A673 (cell line): ENCODE measurements around the gene TSPOAP1. TPM values are rescaled to one million over a fixed set of nuclear protein-coding genes. Genes with fewer than 3 reads are reported as not detected.
A peak's percentile ranks its signal among the peaks of the same experiment; 100 is the strongest.

Experiments used
- BruUV-seq: library from RNA; stranded (reverse); fragments of 400-500 nt; replicated peaks from 2 replicates; lab custom pipeline; 2021; lab: Mats Ljungman, UMichigan
- CTCF ChIA-PET: fragments of 300-600 bp; sonication (Branson Sonifier 250); formaldehyde crosslinking; loops from one replicate; lab custom pipeline; 2022; ENCODE audit warnings: antibody characterized with exemption; lab: Charles Lee
- POLR2A ChIA-PET: fragments of 300-600 bp; sonication (Branson Sonifier 250); formaldehyde crosslinking; loops from one replicate; lab custom pipeline; 2022; ENCODE audit warnings: antibody characterized with exemption; ENCODE audit not compliant: low non-redundant PET; lab: Charles Lee
- DNase-seq: peaks from one replicate; pipeline ENCODE4 v3.0.0-alpha.2; 2015; ENCODE audit warnings: low spot score
- H3K27ac ChIP-seq: fragments of 200-600 bp; sonication (generic); 2 replicates; pipeline ENCODE4 v1.5.1; 2016; ENCODE audit warnings: mixed run types, low read depth, mild to moderate bottlenecking, mixed read lengths, antibody characterized with exemption, low read length; ENCODE audit not compliant: poor library complexity, severe bottlenecking
- H3K27me3 ChIP-seq: fragments of 200-600 bp; sonication (generic); replicated peaks from 2 replicates; pipeline ENCODE4 v1.6.1; 2017; ENCODE audit warnings: mixed run types, low read depth, mild to moderate bottlenecking, mixed read lengths, antibody characterized with exemption, low read length; ENCODE audit not compliant: insufficient read depth, poor library complexity
- H3K36me3 ChIP-seq: fragments of 200-600 bp; sonication (generic); 2 replicates; pipeline ENCODE4 v1.6.1; 2016; ENCODE audit warnings: mixed run types, mild to moderate bottlenecking, mixed read lengths, antibody characterized with exemption, low read length; ENCODE audit not compliant: insufficient read depth, poor library complexity, severe bottlenecking
- H3K4me1 ChIP-seq: fragments of 200-600 bp; sonication (generic); 2 replicates; pipeline ENCODE4 v1.6.1; 2017; ENCODE audit warnings: mixed run types, mild to moderate bottlenecking, mixed read lengths, antibody characterized with exemption, low read length; ENCODE audit not compliant: insufficient read depth, poor library complexity, severe bottlenecking
- H3K4me3 ChIP-seq: fragments of 200-600 bp; sonication (generic); 2 replicates; pipeline ENCODE4 v1.5.1; 2016; ENCODE audit warnings: low read depth, mixed run types, mild to moderate bottlenecking, mixed read lengths, low read length; ENCODE audit not compliant: poor library complexity, severe bottlenecking
- H3K9me3 ChIP-seq: fragments of 200-600 bp; sonication (generic); 2 replicates; pipeline ENCODE4 v1.6.1; 2016; ENCODE audit warnings: mixed run types, low read depth, mild to moderate bottlenecking, mixed read lengths, antibody characterized with exemption, low read length; ENCODE audit not compliant: poor library complexity, severe bottlenecking
- EZH2 ChIP-seq: fragments of 200-600 bp; sonication (generic); IDR thresholded peaks from 2 replicates; pipeline ENCODE4 v1.6.1; 2017; ENCODE audit warnings: borderline replicate concordance, low read depth, mild to moderate bottlenecking, mixed read lengths, antibody characterized with exemption, low read length; ENCODE audit not compliant: poor library complexity, severe bottlenecking
- intact Hi-C: fragments of 100-400 bp; cut with micrococcal nuclease; formaldehyde crosslinking; loops from one replicate; pipeline ENCODE4 v1.10.0; 2022; ENCODE audit not compliant: unreplicated experiment
- total RNA-seq: library from RNA; stranded (reverse); gene quantifications from 2 replicates; pipeline ENCODE4 v1.2.3, GENCODE V29; 2021
- TF ChIP-seq, protein P1 (sequence below): fragments of 300-800, 200-600 bp; sonication (generic); conservative IDR thresholded peaks from 2 replicates; pipeline ENCODE4 v1.5.1; 2017; ENCODE audit warnings: low read depth, mild to moderate bottlenecking, antibody characterized with exemption, low read length, moderate library complexity, mixed read lengths

Gene TSPOAP1
- total RNA-seq, 1 experiment from 2014 or later, result 0.21 TPM

DNA sequence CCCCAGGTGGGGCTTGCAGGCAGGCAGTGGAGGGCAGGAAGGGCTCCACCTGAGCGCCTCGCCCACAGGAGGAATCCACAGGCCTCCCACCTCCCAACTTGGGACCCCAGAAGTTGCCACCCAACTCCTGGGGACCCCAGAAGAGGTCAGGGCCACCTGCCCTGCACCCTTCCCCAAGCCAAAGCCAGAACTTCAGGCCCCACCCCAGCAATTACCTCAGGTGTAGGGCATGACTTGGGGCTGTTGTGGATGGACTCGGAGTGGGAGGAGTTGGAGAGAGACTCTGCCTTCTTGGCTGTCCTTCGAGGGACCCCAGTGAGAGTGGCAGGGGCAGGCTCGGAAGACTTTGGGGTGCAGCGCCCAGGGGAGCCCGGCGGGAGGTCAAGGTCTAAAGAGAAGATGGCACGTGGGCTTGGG is 10.5 kb downstream of the TSPOAP1 start:
- POLR2A ChIA-PET, result no interaction called here
- no peak for DNase-seq
- CTCF ChIA-PET, result interaction anchor here (0.7 to 1.7 kb wide), 5 partner anchors 8 to 129 kb away, joined by 3 to 6 read pairs (median 4); partner anchors contain the start of gene RNF43

DNA sequence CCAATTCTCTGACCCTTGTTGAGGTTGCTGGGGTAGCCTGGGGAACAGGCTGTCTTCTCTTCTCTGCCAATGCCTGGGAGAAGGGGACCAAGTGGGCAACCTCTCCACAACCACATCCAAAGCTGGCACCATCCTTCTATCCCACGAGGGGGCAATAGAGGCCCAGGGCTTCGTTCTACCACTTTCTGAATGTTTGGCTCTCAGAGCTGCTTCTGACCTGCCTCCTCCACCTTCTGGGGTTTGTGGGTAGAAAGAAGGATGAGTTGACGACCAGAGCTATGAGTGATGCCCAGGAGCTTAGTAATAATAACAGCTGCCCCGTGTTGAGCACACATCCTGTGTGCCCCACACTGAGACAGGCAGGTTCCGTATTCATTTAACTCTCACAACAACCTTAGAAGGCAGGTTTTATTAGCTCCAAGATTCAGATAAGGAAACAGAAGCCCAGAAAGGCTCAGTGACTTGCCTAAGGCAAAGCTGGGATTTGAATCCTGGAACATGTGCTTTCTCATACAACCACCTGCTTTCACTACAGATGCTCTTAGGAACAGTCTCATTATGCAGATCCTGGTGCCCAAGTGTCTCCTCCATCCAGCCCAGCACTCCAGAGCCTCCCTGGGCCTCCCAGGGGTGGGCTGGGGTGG is 11.1 kb downstream of the TSPOAP1 start:
- CTCF ChIA-PET, result interaction anchor here (0.5 to 1.7 kb wide), 6 partner anchors 9 to 1431 kb away, joined by 3 to 6 read pairs (median 4); partner anchors contain the start of gene RNF43
- Histone ChIP-seq H3K9me3 (no peaks in the 10 kb centered on the region), H3K4me1 (peaks cover 15% of the 10 kb centered on the region), H3K36me3 (no peaks in the 10 kb centered on the region), H3K4me3 (no peak overlapping the region), H3K27me3 (no peaks in the 10 kb centered on the region), H3K27ac (no peak overlapping the region)
- intact Hi-C loops, result loop anchor here (5.0 kb wide), 1 partner anchor 130 kb away; no protein-coding TSS in a partner anchor
- DNase-seq, result peak; percentile 58
- no TSS peak for BruUV-seq
- POLR2A ChIA-PET, result no interaction called here
- TF ChIP-seq, protein P1, sequence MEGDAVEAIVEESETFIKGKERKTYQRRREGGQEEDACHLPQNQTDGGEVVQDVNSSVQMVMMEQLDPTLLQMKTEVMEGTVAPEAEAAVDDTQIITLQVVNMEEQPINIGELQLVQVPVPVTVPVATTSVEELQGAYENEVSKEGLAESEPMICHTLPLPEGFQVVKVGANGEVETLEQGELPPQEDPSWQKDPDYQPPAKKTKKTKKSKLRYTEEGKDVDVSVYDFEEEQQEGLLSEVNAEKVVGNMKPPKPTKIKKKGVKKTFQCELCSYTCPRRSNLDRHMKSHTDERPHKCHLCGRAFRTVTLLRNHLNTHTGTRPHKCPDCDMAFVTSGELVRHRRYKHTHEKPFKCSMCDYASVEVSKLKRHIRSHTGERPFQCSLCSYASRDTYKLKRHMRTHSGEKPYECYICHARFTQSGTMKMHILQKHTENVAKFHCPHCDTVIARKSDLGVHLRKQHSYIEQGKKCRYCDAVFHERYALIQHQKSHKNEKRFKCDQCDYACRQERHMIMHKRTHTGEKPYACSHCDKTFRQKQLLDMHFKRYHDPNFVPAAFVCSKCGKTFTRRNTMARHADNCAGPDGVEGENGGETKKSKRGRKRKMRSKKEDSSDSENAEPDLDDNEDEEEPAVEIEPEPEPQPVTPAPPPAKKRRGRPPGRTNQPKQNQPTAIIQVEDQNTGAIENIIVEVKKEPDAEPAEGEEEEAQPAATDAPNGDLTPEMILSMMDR, result peak; percentile 71
- TF ChIP-seq EZH2, result no peak

More for the DNA sequence above, 10.5 kb downstream of the TSPOAP1 start:
- intact Hi-C loops, result loop anchor here (5.0 kb wide), 1 partner anchor 129 kb away; no protein-coding TSS in a partner anchor
- BruUV-seq, result no TSS peak
- Histone ChIP-seq H3K27ac (no peak overlapping the region), H3K27me3 (no peaks in the 10 kb centered on the region), H3K9me3 (no peaks in the 10 kb centered on the region), H3K36me3 (no peaks in the 10 kb centered on the region), H3K4me3 (no peak overlapping the region), H3K4me1 (peaks cover 15% of the 10 kb centered on the region)
- TF ChIP-seq EZH2, result no peak
- TF ChIP-seq, protein P1, result no peak

DNA sequence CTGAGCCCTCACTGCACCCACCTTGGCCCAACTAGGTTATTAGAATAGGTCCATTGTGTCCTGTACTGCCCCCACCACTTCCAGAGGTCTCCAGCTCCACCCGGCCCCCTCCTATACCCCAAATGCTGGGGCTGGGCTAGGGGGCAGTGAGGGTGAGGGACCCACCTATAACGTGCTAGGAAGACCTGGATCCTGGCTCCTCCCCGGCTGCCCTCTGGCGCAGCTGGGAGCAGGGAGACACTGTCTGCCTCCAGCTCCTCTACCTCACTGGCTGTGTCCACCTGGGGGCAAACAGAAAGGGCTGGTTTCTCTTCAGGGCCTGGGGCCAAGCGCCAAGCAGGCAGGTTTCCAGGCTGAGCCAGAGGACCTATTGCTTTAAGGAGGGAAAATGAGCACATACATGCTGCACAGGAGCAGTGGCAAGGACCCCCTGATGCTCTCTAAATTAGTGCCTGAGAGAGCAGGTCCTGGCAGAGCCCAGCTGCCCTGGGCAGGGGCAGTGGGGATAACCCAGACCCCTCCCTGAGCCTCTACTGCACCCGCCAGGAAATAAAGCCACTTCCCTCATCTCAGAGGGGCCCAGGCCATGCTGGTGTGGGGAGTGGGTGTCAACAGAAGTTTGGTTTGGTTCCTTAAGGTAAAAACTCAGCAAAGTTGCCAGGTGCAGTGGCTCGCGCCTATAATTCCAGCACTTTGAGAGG is 12.2 kb downstream of the TSPOAP1 start:
- ChIA-PET POLR2A (no interaction called here), CTCF (interaction anchor here (1.3 to 1.7 kb wide), 2 partner anchors 10 to 131 kb away, joined by 4 to 5 read pairs; no protein-coding TSS in a partner anchor)
- Histone ChIP-seq H3K36me3 (no peaks in the 10 kb centered on the region), H3K27me3 (no peaks in the 10 kb centered on the region), H3K4me1 (peaks cover 15% of the 10 kb centered on the region), H3K9me3 (no peaks in the 10 kb centered on the region), H3K27ac (no peak overlapping the region), H3K4me3 (no peak overlapping the region)
- no TSS peak for BruUV-seq
- intact Hi-C loops, result loop anchor here (5.0 kb wide), 1 partner anchor 131 kb away; no protein-coding TSS in a partner anchor
- DNase-seq, result no peak
- TF ChIP-seq EZH2, result no peak
- TF ChIP-seq, protein P1, result no peak
